Activated CD4-positive, alpha-beta memory T cell treated with anti-CD3 and anti-CD28 coated beads, Interleukin-2, amount 10 ng/mL, durations not matched to agents 7 days and 5 days (primary cell): Measurements from ENCODE around the gene GEMIN7. TPM values are rescaled to one million over a fixed set of nuclear protein-coding genes. Genes with fewer than 3 reads are reported as not detected.

Experiments
- CTCF ChIA-PET: fragments of 350-600 bp; sonication (Branson Sonifier 250); formaldehyde crosslinking; loops from one replicate; lab custom pipeline; 2021; ENCODE audit warnings: antibody characterized with exemption, inconsistent platforms; lab: Charles Lee
- POLR2A ChIA-PET: fragments of 350-600 bp; sonication (Branson Sonifier 250); formaldehyde crosslinking; loops from one replicate; lab custom pipeline; 2021; ENCODE audit warnings: antibody characterized with exemption; lab: Charles Lee
- DNase-seq: peaks from one replicate; pipeline ENCODE4 v3.0.0-alpha.2; 2020
- H3K27ac Mint-ChIP-seq: one replicate; pipeline ENCODE4 v1.8.0; 2021; ENCODE audit warnings: mild to moderate bottlenecking, mixed read lengths
- H3K27me3 Mint-ChIP-seq: one replicate; pipeline ENCODE4 v1.8.0; 2021; ENCODE audit warnings: mixed read lengths
- H3K36me3 Mint-ChIP-seq: one replicate; pipeline ENCODE4 v1.8.0; 2021; ENCODE audit warnings: low read depth, mixed read lengths
- H3K4me1 Mint-ChIP-seq: one replicate; pipeline ENCODE4 v1.8.0; 2021; ENCODE audit warnings: mixed read lengths
- H3K4me3 Mint-ChIP-seq: one replicate; pipeline ENCODE4 v1.8.0; 2021; ENCODE audit warnings: mild to moderate bottlenecking, mixed read lengths
- H3K9me3 Mint-ChIP-seq: one replicate; pipeline ENCODE4 v1.8.0; 2021; ENCODE audit warnings: mixed read lengths
- total RNA-seq, 2 experiments: library from RNA; stranded (reverse); gene quantifications; one replicate each; pipeline ENCODE4 v1.2.3, GENCODE V29; 2021

The GEMIN7 gene
- total RNA-seq, 2 experiments from 2014 or later = 31.7 to 35.5 TPM

DNA sequence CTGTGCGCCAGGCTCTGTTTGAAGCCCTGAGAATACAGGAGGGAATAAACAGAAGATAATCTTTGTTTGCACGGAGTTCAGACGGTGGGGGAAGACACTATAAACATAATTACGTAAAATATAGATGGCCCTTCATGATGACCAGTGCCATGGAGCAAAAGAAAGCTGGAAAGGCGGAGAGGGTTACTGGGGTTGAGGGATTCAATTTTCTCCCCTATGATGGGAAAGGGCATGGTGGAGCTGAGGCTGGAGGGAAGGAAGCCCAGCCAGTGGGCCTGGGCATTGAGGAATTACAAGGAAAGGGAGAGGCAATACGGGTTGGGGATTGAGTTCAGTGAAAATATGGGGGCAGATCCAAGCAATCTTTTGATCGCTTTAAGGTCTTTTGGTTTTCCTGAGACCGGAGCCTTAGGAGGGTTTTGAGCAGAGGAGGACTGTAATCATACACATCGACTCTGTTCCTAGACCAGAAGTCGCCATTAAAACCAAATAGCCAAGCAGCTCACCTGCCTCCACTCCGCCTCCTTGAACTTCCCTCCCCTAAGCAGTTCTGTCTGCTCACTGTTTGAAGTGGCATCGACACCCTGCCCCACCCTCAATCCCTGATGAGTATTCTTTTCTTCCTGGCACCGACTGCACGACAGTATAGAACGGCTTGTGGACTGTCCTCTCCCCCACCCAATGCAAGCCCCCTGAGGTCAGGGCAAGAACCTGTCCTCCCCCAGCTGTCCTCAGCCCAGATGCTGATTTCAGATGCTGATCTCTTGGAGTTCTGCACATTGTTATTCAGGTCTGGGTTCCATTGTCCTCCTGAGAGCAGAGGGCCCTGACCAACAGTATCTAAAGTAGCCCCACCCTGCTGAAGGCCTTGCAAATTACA lies 2.0 kb upstream of the GEMIN7 start:
- peaks cover 55% of the 10 kb centered on the region for H3K4me1 Mint-ChIP-seq
- ChIA-PET POLR2A (interaction anchor here (0.6 to 3.1 kb wide), 6 partner anchors 10 to 95 kb away, joined by 3 to 13 read pairs (median 3); partner anchors contain the start of genes CLASRP and PPP1R37), CTCF (interaction anchor here (0.9 to 1.5 kb wide), 2 partner anchors 12 to 17 kb away, joined by 3 read pairs; no protein-coding TSS in a partner anchor)

DNA sequence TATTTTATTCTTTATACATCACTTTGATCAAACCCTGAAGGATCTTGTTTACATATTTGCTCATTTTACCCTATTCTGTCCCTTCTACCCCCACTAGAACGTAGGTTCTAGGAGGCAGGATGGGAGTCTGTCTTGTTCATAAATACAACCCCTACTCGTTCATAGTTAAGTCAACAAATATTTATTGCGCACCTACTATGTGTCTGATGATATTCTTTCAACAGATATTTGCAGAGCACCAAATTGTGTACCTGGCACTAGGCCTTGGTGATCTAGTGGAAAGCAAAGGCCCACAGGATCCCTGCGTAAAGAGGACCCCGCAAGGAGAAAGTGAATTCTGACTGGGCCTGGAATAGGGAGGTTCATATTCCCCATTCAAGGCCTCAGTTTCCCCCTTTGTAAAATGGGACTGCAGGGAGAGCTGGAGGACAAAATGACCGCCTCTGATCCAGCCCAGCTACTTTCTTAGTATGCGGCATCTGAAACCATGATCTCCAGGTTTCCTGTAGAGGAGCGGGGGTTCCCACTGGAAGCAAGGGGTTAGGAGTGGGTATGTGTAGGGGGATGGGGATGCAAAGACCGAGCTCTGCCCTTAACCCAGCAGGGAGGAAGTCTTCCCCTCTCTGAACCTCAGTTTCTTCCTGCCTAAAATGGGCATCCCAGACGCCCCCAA lies 534 bp upstream of the GEMIN7 start:
- H3K27ac Mint-ChIP-seq = peak overlapping the region; percentile 68
- ChIA-PET POLR2A (interaction anchor here (0.6 to 3.3 kb wide), 9 partner anchors 9 to 563 kb away, joined by 3 to 52 read pairs (median 5); partner anchors contain the start of genes BLOC1S3, CLASRP, CLPTM1 and PPP1R37), CTCF (interaction anchor here (1.9 to 2.6 kb wide), 2 partner anchors 13 to 19 kb away, joined by 14 to 21 read pairs; no protein-coding TSS in a partner anchor)
- peaks cover 56% of the 10 kb centered on the region for H3K4me1 Mint-ChIP-seq
- no peak for DNase-seq
- no peaks in the 10 kb centered on the region for H3K9me3 Mint-ChIP-seq
- H3K36me3 Mint-ChIP-seq = peaks cover 21% of the 10 kb centered on the region
- H3K4me3 Mint-ChIP-seq = peak overlapping the region; percentile 96
- no peaks in the 10 kb centered on the region for H3K27me3 Mint-ChIP-seq

More for the DNA sequence above, 2.0 kb upstream of the GEMIN7 start:
- Mint-ChIP-seq H3K27me3 (no peaks in the 10 kb centered on the region), H3K4me3 (peak overlapping the region; percentile 81), H3K27ac (peak overlapping the region; percentile 72), H3K36me3 (peaks cover 16% of the 10 kb centered on the region), H3K9me3 (no peaks in the 10 kb centered on the region)
- no peak for DNase-seq

- Mint-ChIP-seq H3K4me1 (peaks cover 51% of the 10 kb centered on the region), H3K4me3 (peak overlapping the region; percentile 96), H3K36me3 (peaks cover 17% of the 10 kb centered on the region), H3K9me3 (no peaks in the 10 kb centered on the region), H3K27me3 (no peaks in the 10 kb centered on the region), H3K27ac (peak overlapping the region; percentile 83)
- CTCF ChIA-PET = interaction anchor here (0.6 to 2.6 kb wide), 6 partner anchors 12 to 1624 kb away, joined by 3 to 21 read pairs (median 4); no protein-coding TSS in a partner anchor
- POLR2A ChIA-PET = interaction anchor here (0.9 to 3.3 kb wide), 9 partner anchors 9 to 98 kb away, joined by 3 to 52 read pairs (median 5); partner anchors contain the start of genes BLOC1S3, CLASRP, PPP1R37 and TRAPPC6A
- peak; percentile 25 for DNase-seq
Measured at GRCh38 chr19:45079911-45080370, 881 bp downstream of the GEMIN7 start.

GRCh38 chr19:45082170-45082569 lies 3.1 kb downstream of the GEMIN7 start:
- POLR2A ChIA-PET = no interaction called here
- Mint-ChIP-seq H3K36me3 (peaks cover 22% of the 10 kb centered on the region), H3K9me3 (no peaks in the 10 kb centered on the region), H3K27me3 (no peaks in the 10 kb centered on the region), H3K4me3 (peak overlapping the region; percentile 30), H3K4me1 (peaks cover 53% of the 10 kb centered on the region), H3K27ac (no peak overlapping the region)
- DNase-seq = no peak
- CTCF ChIA-PET = no interaction called here

- ChIA-PET CTCF (no interaction called here), POLR2A (interaction anchor here (0.7 kb wide), 1 partner anchor 11 kb away, joined by 3 read pairs; no protein-coding TSS in a partner anchor)
- H3K27ac Mint-ChIP-seq = peak overlapping the region; percentile 90
- H3K4me1 Mint-ChIP-seq = peaks cover 48% of the 10 kb centered on the region
- H3K27me3 Mint-ChIP-seq = no peaks in the 10 kb centered on the region
- no peaks in the 10 kb centered on the region for H3K9me3 Mint-ChIP-seq
- peaks cover 41% of the 10 kb centered on the region for H3K36me3 Mint-ChIP-seq
- no peak overlapping the region for H3K4me3 Mint-ChIP-seq
- DNase-seq = no peak
Measured at GRCh38 chr19:45086480-45086879, 7.4 kb downstream of the GEMIN7 start.

GRCh38 chr19:45087531-45087930 lies 8.5 kb downstream of the GEMIN7 start:
- Mint-ChIP-seq H3K27ac (peak overlapping the region; percentile 90), H3K36me3 (peaks cover 32% of the 10 kb centered on the region), H3K4me1 (peaks cover 46% of the 10 kb centered on the region), H3K4me3 (peak overlapping the region; percentile 50), H3K27me3 (no peaks in the 10 kb centered on the region), H3K9me3 (no peaks in the 10 kb centered on the region)
- CTCF ChIA-PET = interaction anchor here (0.7 to 1.4 kb wide), 3 partner anchors 28 to 105 kb away, joined by 3 read pairs; partner anchors contain the start of gene BLOC1S3
- DNase-seq = peak; percentile 79
- POLR2A ChIA-PET = interaction anchor here (1.6 kb wide), 1 partner anchor 9 kb away, joined by 12 read pairs; the partner anchor contains the start of gene GEMIN7

DNA sequence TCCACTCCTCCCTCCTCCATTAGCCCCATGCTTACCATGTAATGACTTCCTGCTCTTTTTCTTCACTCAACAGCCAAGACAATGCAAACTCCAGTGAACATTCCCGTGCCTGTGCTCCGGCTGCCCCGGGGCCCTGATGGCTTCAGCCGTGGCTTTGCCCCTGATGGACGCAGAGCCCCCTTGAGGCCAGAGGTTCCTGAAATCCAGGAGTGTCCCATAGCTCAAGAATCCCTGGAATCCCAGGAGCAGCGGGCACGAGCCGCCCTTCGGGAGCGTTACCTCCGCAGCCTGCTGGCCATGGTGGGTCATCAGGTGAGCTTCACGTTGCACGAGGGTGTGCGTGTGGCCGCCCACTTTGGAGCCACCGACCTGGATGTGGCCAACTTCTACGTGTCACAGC lies 11.0 kb downstream of the GEMIN7 start:
- CTCF ChIA-PET = interaction anchor here (1.6 kb wide), 1 partner anchor 13 kb away, joined by 3 read pairs; no protein-coding TSS in a partner anchor
- H3K4me3 Mint-ChIP-seq = no peak overlapping the region
- H3K9me3 Mint-ChIP-seq = no peaks in the 10 kb centered on the region
- DNase-seq = no peak
- no peaks in the 10 kb centered on the region for H3K27me3 Mint-ChIP-seq
- H3K4me1 Mint-ChIP-seq = peaks cover 64% of the 10 kb centered on the region
- peaks cover 41% of the 10 kb centered on the region for H3K36me3 Mint-ChIP-seq
- POLR2A ChIA-PET = interaction anchor here (1.8 kb wide), 1 partner anchor 10 kb away, joined by 8 read pairs; the partner anchor contains the start of gene GEMIN7
- H3K27ac Mint-ChIP-seq = peak overlapping the region; percentile 28

DNA sequence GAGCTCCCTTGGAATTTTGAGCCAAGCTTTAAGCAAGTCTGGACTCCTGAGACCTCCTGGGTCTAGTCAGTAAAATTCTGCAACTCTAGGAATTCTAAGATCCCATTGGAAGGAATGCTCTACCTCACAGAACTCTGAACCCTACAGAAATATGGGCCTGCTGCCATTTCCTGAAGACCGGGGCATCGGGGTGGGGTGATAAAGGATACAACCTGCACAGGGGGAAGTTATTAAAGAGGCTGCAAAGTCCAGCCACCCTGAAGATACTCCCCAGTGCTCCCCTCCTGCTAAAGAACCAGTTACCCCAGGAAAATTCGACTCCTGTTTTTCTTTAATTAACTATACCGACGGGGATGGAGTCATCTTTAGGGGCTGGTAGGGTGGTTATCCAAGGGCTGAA lies 11.5 kb downstream of the GEMIN7 start:
- Mint-ChIP-seq H3K4me1 (peaks cover 62% of the 10 kb centered on the region), H3K27ac (no peak overlapping the region), H3K27me3 (no peaks in the 10 kb centered on the region), H3K4me3 (no peak overlapping the region), H3K36me3 (peaks cover 37% of the 10 kb centered on the region), H3K9me3 (no peaks in the 10 kb centered on the region)
- no peak for DNase-seq
- ChIA-PET POLR2A (interaction anchor here (1.8 to 3.1 kb wide), 4 partner anchors 11 to 88 kb away, joined by 7 to 40 read pairs (median 10); partner anchors contain the start of genes BLOC1S3, GEMIN7 and TRAPPC6A), CTCF (no interaction called here)

DNA sequence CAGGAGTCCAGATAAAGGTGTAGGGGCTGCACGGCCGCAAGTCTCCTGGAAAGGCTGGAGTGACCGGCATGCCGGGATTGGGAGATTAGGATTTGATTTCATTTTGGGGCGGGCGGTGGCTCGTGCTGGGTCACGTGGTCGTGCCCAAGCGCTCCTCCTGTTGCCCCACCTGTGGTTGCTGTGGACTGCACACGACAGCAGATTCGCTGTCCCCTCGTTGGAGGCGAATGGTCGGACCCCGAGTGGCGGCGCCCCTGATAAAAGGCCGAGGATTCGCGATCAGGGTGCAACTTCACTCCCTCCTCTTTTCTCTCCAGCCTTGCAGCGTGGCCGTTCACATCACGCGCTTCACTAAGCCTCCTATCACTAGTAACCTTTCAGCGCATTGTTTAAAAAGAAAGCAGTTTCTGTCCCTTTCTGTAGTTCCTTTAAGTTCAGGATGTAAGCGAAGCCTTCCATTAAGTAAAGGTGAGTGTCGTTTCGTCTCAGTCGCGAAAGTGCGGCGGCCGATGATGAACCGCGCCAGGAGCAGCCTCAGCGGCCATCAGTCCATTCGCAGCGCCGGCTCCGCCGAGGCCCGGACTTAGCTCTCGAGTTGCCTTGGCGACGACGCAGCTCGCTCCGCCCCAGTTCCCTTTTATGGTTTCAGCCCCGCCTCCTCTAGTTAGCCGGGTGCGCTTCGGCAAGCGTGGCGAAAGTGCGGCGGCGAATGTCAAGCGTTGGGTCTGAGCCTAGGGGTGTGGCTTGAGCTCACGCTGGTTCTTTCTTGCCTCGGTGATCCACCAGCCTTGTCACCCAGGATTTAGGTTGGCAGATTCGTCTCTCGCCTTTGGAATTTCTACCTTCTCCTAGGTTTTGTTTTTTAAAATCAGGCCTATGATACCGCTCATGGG lies 12.2 kb downstream of the GEMIN7 start:
- peaks cover 67% of the 10 kb centered on the region for H3K4me1 Mint-ChIP-seq
- DNase-seq = peak; percentile 97
- CTCF ChIA-PET = interaction anchor here (0.5 to 2.8 kb wide), 13 partner anchors 12 to 1568 kb away, joined by 3 to 22 read pairs (median 4); partner anchors contain the start of genes BLOC1S3, GEMIN7 and TRAPPC6A
- peak overlapping the region; percentile 77 for H3K4me3 Mint-ChIP-seq
- peaks cover 37% of the 10 kb centered on the region for H3K36me3 Mint-ChIP-seq
- no peaks in the 10 kb centered on the region for H3K9me3 Mint-ChIP-seq
- POLR2A ChIA-PET = interaction anchor here (0.9 to 3.1 kb wide), 22 partner anchors 8 to 551 kb away, joined by 3 to 52 read pairs (median 8); partner anchors contain the start of genes BLOC1S3, CLASRP, CLPTM1 and GEMIN7
- H3K27me3 Mint-ChIP-seq = no peaks in the 10 kb centered on the region
- peak overlapping the region; percentile 81 for H3K27ac Mint-ChIP-seq

- peak within 1 kb of the TSS; percentile 77 for H3K4me3 Mint-ChIP-seq
- no peaks in the 10 kb centered on the region for H3K27me3 Mint-ChIP-seq
- no peaks in the 10 kb centered on the region for H3K9me3 Mint-ChIP-seq
- H3K4me1 Mint-ChIP-seq = peaks cover 63% of the 10 kb centered on the region
- ChIA-PET POLR2A (interaction anchor here (0.6 to 3.1 kb wide), 31 partner anchors 9 to 549 kb away, joined by 3 to 52 read pairs (median 5); partner anchors contain the start of genes BLOC1S3, CLASRP, CLPTM1 and GEMIN7), CTCF (interaction anchor here (0.7 to 2.8 kb wide), 12 partner anchors 13 to 386 kb away, joined by 3 to 22 read pairs (median 4); partner anchors contain the start of genes BLOC1S3, GEMIN7 and TRAPPC6A)
- H3K27ac Mint-ChIP-seq = peak within 1 kb of the TSS; percentile 81
- DNase-seq = peak; percentile 92
- H3K36me3 Mint-ChIP-seq = peaks cover 31% of the 10 kb centered on the region
Measured at GRCh38 chr19:45092747-45093678, 14.0 kb downstream of the GEMIN7 start, which contains the start of gene PPP1R37. Gene PPP1R37, plus strand, starts transcription at chr19:45093179. Its CDS starts 147 bp downstream, at chr19:45093326.
